HG03354 (cell line): ENCODE measurements around the gene HOMER2.
A peak's percentile ranks its signal among the peaks of the same experiment; 100 is the strongest.
"Not testable (repeated sequence)": the region's sequence is repeated elsewhere in the genome, so short reads cannot be mapped to it uniquely, and the experiment has no call there.

Experiments
- ATAC-seq: cut with Tn5 transposase; IDR thresholded peaks from one replicate; pipeline ENCODE4 v1.9.1; 2021; ENCODE audit warnings: mild to moderate bottlenecking; ENCODE audit not compliant: unreplicated experiment, poor library complexity, severe bottlenecking

The HOMER2 gene

DNA sequence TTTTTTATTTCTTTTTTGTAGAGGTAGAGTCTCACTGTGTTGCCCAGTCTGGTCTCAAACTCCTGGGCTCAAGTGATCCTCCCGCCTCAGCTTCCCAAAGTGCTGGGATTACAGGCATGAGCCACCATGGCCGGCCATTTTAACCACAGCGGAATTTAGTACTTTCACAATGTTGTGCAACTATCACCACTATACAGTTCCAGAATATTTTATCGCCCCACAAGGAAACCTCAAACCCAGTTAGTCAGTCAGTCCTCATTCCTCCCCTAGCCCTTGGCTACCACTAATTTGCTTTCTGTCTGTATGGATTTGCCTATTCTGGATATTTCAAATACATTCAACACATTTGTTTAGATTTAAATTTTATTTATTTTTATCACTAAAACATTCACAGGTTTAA, 15.5 kb upstream of the HOMER2 start:
- no peak for ATAC-seq

DNA sequence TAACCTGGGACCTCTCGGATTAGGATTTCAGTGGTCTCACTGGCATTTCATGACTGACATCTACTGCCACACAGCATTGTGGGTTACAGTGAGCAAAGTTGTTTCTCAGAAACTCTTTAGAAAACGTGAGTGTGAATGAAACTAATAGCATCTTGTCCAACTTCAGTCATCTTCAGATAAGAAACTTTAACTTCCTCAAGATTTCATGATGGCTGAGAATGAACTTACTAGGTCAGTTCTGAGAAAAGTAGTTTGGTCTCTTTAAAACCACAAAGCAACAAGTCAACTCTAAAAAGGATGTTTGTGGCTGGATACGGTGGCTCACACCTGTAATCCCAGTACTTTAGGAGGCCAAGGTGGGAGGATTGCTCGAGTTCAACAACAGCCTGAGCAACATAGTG, 14.2 kb upstream of the HOMER2 start:
- ATAC-seq = peak; percentile 90

DNA sequence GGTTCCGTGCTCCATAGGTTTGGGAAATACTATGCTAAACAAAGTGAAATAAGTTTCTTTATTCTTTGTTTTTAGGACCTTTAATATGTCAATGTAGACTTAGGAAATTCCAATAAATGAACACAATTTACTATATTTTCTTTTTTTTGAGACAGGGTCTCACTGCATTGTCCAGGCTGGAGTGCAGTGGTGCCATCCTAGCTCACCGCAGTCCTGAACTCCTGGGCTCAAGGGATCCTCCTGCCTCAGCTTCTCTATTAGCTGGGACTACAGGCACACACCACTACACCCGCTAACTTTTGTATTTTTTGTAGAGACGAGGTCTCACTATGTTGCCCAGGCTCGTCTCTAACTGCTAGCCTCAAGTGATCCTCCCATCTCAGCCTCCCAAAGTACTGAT, 12.4 kb upstream of the HOMER2 start:
- no peak for ATAC-seq

DNA sequence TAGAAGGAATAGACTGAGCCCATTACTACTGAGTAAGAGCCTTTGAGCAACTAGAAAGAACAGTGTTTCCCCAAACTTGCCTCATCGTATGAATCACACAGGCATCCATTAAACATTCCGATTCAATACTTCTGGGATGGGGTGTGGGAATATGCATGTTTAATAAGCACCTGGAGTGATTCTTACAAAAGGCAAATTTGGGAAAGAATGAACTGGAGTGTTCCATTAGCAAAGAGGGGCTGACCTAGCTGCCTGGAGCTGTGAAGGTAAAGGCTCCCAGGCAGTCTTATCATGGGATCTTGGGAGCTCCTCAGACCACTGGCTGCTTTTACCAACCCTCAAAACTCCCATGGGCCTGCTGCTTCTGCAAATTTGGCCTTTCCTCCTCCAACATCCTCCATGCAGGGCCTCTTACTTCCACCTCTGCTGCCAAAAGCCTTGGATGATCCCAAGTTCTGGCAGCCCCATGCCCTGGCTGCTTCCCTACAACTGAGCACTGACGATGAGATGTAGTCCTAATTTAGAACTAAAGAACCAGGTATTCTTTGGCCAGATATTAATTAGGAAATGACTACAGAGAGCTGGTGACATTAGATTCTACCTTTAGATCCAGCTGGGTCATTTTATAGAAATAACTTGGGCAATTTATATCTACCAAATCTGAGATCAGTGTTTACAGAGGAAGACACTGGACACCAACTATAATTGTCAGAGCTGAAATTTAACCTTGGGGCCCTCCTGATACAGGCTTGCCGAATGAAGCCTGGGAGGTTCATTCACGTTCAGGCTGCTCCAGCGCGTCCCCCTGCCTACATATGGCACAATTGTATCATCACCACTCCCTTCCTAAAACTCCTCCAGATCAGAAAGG, 11.2 kb upstream of the HOMER2 start:
- ATAC-seq = no peak

DNA sequence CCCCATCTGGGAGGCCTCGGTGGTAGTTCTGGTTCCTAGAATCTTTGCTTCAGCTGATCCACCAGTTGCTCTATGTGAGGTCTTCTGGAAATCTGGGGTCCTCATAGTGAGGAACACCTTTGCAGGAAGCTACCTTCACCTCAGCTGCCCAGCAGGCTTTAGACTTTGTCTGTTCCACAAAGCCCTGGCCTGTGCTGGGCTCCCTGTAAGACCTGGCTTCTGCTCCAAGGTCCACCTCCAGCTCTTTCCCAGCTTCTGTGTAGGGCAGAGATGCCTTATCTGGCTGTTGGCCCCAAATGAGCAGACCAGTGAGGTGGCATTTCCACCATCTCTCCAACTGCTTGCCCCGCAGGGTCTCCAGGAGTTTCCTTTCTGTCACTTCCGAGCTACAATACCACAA, 8.2 kb upstream of the HOMER2 start:
- ATAC-seq = no peak

DNA sequence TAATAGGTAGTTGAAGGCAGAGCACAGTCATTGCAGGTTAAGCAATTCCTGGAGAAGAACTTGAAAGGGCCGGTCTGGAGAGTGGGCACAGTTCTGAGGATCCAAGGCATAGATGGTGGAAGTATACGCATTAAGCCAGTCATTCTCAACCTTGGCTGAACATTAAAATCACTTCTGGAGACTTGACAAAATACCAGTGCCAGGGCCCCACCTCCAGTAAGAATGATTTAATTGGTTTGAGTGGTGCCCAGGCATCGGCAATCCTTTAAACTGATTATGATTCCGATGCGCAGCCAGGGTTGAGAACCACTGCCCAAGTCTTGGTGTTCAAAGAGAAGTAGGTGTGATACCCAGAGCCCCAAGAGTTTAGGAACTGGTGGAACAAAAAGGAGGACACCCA, 6.9 kb upstream of the HOMER2 start:
- ATAC-seq = no peak

DNA sequence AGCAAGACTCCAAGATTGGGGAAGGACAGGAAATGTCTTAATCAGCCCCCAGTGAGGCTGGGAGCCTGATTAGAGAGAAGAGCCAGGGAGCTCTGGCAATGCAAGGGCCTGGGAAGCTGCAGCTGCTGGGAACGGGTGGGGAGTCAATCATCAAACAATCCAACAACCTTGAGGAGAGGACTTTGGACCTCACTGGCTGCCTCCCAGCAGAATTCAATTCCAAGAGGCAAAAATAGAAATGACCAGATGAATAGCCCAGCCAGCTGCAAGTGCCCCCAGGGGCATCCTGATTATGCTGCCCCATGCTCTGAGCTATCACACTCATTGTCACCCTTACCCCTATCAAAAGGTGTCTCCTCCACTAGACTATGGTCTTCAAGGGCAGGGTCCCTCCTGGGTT, 6.1 kb upstream of the HOMER2 start:
- ATAC-seq = no peak

DNA sequence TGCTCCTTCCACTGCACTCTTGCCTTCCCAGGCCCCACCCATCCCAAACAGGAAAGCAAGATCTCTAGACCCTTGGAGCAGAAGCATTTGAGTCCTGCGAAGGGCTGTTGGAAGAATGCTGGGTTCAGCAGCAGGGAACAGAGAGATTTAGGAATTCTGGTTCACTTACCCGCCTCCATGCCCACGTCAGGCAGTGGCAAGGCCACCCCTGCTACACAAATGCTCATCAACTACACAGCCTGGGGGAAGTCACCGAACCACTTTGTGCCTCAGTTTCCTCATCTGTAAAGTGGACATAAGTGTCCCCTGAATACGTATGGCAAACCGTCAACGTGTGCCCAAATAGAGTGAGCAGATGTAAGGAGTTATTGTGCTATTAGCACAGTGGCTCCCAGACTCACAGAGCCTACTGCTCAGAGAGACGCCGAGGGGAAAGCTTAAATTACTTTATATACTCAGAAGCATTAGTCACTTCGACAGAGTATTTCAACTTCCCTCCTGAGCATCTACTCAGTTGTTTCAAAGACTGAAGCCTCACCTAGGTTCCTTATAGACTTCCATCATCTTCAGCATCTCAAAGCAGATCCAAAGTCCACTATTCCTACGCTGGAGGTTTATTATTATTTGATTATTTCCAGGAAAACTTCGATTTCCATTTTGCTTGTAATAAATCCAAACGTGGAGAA, 905 bp downstream of the HOMER2 start:
- ATAC-seq = no peak

DNA sequence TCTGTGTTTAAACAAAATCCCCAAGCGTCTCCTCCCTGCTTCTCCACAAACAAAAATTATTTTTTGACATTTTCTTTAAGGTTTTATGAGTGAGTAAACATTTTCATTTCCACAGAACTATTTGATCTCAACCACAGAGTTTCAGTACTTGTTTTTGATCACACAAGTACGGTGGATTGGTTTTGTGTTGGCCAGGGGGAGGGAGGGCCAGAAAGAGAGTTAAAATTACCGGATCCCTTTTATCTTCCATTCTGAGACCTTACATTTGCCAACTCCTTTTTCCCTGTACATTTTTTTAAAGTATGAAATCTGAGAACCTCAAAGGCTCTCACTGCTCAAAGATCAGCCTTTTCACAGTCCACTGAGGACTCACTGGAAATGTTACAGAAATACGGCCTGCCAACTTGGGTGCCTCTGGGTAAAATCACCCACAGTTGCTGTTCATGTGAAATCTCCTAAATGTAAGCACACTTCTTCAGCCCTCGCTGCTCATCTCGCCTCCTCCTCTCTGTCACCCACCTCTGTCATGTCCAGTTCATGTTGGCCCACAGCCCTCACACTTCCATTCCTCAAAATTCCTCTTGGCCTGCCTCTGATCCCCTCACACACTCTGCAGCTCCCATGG, 1.7 kb downstream of the HOMER2 start:
- ATAC-seq = peak; percentile 57

DNA sequence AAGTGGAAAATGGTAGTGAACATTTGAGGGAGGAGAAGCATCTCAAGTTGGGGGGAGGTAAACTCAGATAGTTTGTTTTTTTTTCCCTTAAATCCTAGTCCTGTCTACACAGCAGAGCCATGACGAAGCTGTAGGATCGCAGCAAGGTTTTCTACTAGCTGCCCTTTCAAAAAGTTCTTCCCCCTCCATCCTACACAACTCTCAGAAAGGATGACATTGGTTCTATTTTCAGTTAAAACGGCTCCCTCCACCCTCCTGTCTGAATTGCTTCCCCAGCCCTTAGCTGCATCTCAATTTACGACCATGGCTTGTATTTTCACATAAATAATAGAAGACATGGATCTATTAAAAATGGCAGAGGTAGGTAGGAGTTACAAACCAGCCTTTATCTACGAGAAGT, 2.2 kb downstream of the HOMER2 start:
- ATAC-seq = no peak

DNA sequence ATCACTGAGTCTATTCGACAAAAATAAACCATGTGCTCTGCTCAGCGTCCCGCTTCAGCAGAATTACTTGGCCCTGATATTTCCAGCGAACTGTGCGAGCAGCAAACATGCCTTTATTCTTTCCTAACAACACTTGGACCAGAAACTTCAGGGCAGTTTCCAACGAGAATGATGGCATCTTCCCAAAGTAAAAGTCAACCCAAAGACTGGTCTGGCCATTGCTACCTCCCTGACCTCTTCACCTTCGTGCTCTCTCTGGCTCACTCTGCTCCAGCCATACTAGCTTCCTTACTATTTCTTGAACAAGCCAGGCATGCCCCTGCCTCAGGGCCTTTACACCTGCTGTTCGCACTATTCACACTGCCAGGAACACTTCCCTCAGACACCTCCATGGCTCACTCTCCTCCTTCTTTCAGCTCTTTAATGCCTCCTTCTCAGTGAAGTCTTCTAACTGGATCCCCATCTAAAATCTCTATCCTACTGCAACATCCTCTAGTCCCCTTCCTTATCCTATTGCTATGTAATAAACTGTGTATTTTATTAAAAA, 6.3 kb downstream of the HOMER2 start:
- ATAC-seq = no peak

DNA sequence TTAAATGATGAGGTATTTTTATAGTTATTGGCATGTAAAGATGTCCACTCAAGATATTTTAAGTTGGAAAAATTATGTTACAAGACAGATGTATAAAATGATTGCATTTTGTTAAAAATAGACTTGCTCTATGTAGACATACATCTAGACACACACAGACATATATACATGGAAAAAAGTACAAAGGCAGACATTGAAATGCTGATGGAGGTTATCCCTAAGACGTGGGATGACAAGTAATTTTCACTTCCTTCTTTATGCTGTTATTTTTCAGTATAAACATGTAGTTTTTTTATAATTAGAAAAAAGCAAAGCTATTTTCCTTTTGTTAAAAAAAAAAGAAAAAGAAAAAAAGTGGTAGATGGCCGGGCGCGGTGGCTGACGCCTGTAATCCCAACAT, 7.2 kb downstream of the HOMER2 start:
- ATAC-seq = no peak

DNA sequence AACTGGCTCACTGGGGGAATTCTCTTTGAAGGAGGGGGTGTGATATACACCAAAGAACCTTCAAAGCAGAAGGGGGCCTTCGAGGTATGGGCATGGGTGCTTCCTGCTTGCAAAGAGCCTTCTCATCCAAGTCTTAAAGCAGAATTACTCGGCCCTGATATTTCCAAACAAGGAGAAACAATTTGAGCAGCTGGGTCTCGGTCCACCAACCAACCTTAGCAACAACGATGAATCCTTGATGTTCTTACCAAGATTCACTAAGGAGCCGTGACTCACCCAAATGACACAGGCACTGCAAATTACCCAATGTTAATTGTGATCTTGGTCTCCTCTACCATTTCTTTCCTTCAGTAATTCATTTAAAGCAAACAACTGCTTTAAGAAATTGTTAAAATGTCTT, 7.7 kb downstream of the HOMER2 start:
- ATAC-seq = no peak

DNA sequence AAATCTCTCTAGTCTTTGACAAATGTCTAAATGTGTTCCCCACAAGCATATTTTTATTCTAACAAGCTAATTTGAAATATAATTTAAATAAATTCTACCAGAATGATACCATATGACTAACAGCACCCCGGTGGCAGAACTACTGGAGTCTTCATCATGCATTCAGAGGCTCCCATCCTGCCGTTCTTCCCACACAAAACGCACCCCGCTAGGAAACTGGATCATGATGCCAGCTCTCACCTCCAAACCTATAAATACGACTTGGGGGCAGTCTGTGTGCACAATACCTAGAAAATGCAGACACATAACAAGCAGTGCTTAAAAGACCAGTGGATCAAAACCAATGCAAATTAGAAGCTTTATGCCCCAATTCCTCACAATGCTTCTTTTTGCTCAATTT, 8.5 kb downstream of the HOMER2 start:
- no peak for ATAC-seq

DNA sequence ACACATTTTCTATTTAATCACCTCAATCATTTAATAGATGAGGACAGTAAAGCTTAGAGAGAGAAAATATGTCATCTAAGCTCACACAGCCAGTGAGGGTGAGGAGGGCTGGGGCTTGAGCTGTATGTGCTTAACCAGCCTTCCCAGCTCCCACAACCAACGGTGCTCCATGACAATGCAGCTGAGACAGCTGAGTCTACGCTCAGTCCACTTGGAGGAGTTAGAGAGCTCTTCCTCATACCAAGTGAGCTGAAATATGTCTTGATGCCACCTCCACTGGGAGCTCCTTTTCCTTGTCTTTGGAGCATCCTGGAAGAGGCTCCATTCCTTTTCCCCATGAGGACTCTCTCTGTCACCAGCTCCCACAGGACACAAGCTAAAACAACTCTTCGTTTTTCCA, 9.3 kb downstream of the HOMER2 start:
- ATAC-seq = no peak

DNA sequence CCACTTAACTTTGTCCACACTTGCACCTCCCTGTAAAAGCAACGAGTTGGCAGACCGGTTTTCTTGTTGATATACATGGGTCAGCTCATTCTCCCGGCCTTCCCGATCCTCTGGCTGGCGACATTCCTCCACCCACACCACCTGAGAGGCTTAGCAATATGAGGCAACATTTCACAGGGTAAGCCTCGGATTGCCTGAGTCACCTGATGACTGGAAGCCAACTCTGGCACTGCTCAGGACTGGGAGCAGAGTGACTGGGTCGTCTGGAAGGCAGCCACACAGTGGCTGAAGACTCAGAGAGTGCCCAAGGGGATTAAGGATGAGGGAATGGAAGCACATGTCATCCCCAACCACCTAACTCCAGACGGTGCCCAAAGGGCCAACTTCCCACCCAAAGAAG, 9.8 kb downstream of the HOMER2 start:
- no peak for ATAC-seq

DNA sequence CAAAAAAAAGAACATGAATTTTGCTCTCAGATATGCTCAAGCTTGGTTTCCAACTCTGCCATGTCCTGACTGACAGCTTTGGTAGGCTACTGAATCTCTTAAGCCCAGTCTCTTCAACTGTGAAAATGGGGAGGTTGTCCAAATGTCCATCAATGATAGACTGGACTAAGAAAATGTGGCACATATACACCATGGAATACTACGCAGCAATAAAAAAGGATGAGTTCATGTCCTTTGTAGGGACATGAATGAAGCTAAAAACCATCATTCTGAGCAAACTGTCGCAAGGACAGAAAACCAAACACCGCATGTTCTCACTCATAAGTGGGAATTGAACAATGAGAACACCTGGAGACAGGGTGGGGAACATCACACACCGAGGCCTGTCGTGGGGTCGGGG, 12.8 kb downstream of the HOMER2 start:
- ATAC-seq = not testable (repeated sequence)

DNA sequence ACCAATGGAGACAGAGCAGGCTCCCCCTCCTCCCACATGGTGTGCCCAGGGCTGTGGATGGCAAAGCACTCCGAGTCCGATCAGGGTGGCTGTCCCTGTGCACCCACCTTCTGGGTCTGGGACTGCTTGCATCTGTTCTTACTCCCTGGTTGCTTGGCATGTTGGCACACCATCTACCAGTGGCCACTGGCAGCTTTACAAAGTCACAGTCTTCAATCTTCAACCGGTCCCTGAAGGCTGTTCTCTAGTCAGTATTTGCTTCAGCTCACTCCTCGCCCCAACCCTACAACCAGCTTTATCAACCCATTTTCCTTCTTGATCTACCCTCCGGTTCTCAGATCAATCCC, 14.8 kb downstream of the HOMER2 start:
- ATAC-seq = no peak

DNA sequence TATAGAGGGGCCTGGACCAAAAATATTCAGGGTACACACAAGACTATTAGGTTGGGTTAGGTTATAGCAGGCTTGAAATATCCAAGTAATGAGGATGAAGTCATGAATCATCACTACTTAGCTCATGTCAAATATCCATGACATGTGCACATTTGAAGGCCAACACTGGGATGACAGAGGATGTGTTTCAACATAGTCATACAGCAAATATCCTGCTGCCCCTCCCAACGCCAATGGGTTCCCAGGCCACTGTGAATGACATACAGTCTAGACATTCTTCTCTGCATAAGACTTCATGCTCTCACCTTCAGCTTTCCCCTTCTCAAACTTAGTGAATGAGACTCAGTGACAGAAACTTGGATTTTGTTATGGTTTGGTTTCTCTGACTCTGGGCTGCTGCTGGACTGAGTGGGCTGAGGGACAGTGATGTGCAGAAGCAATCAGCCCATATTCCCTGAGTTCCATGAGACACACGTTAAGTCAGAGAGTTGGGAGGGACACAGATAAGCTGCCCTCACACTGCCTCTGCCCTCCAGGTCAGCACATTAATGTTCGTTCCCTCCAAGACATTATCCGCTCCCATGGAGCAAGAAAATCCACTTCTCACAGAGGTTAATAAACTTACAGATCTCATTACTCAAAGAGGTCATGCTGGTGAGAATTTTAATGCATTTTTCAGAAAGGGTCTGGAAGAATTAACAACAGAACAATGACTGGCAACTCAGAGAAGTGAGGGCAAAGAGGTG, 15.4 kb downstream of the HOMER2 start:
- ATAC-seq = no peak

DNA sequence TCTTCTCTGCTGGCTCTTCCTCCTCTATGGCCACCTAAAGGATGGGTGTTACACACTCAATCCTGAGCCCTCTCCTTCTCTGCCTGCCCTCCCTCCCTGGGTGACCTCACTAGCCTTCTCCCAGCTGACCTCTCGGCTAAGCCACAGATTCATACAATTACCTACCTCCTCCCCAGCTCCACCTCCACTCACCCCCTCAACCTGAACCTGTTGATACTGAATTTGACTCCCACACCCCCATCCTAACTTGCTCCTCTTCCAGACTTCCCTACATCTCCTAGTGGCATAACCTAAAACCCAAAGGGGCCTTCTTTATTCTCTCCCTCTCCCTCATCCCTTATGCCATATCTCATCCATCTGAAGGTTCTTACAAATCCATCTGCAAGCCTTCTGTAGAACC, 17.1 kb downstream of the HOMER2 start:
- no peak for ATAC-seq
